ENCODE measurements around the gene SCLT1.

The SCLT1 gene

GRCh38 chr4:128955751-128956150, 137.6 kb downstream of the SCLT1 start:
- DNase-seq: no peak

- DNase-seq: no peak
Observed at GRCh38 chr4:128954941-128955340, 138.4 kb downstream of the SCLT1 start.

GRCh38 chr4:128951316-128951715, 142.0 kb downstream of the SCLT1 start:
- no peak for DNase-seq

GRCh38 chr4:128950796-128951195, 142.5 kb downstream of the SCLT1 start:
- no peak for DNase-seq

- no peak for DNase-seq
Observed at GRCh38 chr4:128946916-128947315, 146.4 kb downstream of the SCLT1 start.

- no peak for DNase-seq
Observed at GRCh38 chr4:128942607-128943006, 150.7 kb downstream of the SCLT1 start.

GRCh38 chr4:128940971-128941370, 152.4 kb downstream of the SCLT1 start:
- DNase-seq: no peak

GRCh38 chr4:128930051-128930450, 163.3 kb downstream of the SCLT1 start:
- no peak for DNase-seq

- DNase-seq: no peak
Observed at GRCh38 chr4:128924951-128925350, 168.4 kb downstream of the SCLT1 start.

- DNase-seq: no peak
Observed at GRCh38 chr4:128921954-128922353, 171.4 kb downstream of the SCLT1 start.

- no peak for DNase-seq
Observed at GRCh38 chr4:128917781-128918180, 175.6 kb downstream of the SCLT1 start.

- DNase-seq: no peak
Observed at GRCh38 chr4:128916832-128917231, 176.5 kb downstream of the SCLT1 start.

GRCh38 chr4:128915544-128915943, 177.8 kb downstream of the SCLT1 start:
- no peak for DNase-seq

GRCh38 chr4:128913228-128913627, 180.1 kb downstream of the SCLT1 start:
- no peak for DNase-seq

GRCh38 chr4:128908735-128909134, 184.6 kb downstream of the SCLT1 start:
- no peak for DNase-seq

- DNase-seq: no peak
Observed at GRCh38 chr4:128907981-128908380, 185.4 kb downstream of the SCLT1 start.

- DNase-seq: no peak
Observed at GRCh38 chr4:128906581-128906980, 186.8 kb downstream of the SCLT1 start.

GRCh38 chr4:128904821-128905220, 188.5 kb downstream of the SCLT1 start:
- no peak for DNase-seq

GRCh38 chr4:128880662-128881061, 212.7 kb downstream of the SCLT1 start:
- DNase-seq: no peak

GRCh38 chr4:128879971-128880370, 213.4 kb downstream of the SCLT1 start:
- no peak for DNase-seq

- no peak for DNase-seq
Observed at GRCh38 chr4:128879283-128879682, 214.1 kb downstream of the SCLT1 start.

GRCh38 chr4:128877934-128878333, 215.4 kb downstream of the SCLT1 start:
- DNase-seq: no peak

GRCh38 chr4:128876200-128876599, 217.1 kb downstream of the SCLT1 start:
- DNase-seq: no peak

- DNase-seq: no peak
Observed at GRCh38 chr4:128871948-128872347, 221.4 kb downstream of the SCLT1 start.

GRCh38 chr4:128869776-128870509, 223.4 kb downstream of the SCLT1 start:
- DNase-seq: no peak

Measured in CD4-positive, alpha-beta T cell treated with Interleukin-17A for 4 hours (primary cell).